ENCODE measurements around the gene STAMBP. TPM values are rescaled to one million over a fixed set of nuclear protein-coding genes. Genes with fewer than 3 reads are reported as not detected.

The STAMBP gene
- polyA plus RNA-seq, 1 experiment: 48.4 TPM

- CTCF ChIA-PET: interaction anchor here (1.3 kb wide), 1 partner anchor 414 kb away, joined by 4 read pairs; no protein-coding TSS in a partner anchor
Measured at GRCh38 chr2:73852020-73852419, 23.3 kb downstream of the STAMBP start.

DNA sequence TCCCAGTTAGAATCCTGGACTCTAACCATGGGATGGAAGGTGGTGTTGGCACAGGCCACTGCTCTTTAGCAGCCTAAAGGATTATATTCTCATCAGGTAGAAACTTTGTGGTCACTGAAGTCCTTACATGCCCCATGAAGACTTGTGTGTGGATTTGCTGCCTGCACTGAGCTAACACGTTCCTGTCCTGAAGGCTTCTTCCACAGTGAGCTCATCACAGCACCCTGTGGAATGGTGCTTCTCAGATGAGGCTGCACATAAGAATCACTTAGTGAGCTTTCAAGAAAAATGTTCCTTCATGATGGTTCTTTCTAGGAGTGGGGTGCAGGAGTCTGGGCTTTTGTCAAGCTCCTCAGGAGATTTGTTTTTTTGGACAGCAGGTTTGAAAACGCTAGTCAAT, 26.8 kb downstream of the STAMBP start:
- POLR2A ChIA-PET: no interaction called here
- H3K4me3 ChIP-seq (ENCODE audit: low read depth, low read length): no peak overlapping the region
- TF ChIP-seq, protein P1, sequence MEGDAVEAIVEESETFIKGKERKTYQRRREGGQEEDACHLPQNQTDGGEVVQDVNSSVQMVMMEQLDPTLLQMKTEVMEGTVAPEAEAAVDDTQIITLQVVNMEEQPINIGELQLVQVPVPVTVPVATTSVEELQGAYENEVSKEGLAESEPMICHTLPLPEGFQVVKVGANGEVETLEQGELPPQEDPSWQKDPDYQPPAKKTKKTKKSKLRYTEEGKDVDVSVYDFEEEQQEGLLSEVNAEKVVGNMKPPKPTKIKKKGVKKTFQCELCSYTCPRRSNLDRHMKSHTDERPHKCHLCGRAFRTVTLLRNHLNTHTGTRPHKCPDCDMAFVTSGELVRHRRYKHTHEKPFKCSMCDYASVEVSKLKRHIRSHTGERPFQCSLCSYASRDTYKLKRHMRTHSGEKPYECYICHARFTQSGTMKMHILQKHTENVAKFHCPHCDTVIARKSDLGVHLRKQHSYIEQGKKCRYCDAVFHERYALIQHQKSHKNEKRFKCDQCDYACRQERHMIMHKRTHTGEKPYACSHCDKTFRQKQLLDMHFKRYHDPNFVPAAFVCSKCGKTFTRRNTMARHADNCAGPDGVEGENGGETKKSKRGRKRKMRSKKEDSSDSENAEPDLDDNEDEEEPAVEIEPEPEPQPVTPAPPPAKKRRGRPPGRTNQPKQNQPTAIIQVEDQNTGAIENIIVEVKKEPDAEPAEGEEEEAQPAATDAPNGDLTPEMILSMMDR (IDR thresholded peaks at IDR 0.05; ENCODE audit: insufficient read depth, low read depth, low read length): no peak
- no peaks in the 10 kb centered on the region for H3K27me3 ChIP-seq (ENCODE audit: control insufficient read depth, insufficient read depth, low read length)
- CTCF ChIA-PET: interaction anchor here (1.0 to 1.3 kb wide), 3 partner anchors 9 to 536 kb away, joined by 3 to 4 read pairs (median 4); no protein-coding TSS in a partner anchor
- DNase-seq (ENCODE audit: low read depth): no peak
- H3K36me3 ChIP-seq (ENCODE audit: control insufficient read depth, insufficient read depth, low read length): peaks cover 6% of the 10 kb centered on the region

More at GRCh38 chr2:73852020-73852419, 23.3 kb downstream of the STAMBP start:
- DNase-seq (ENCODE audit: low read depth): peak; percentile 34
- Histone ChIP-seq H3K27me3 (ENCODE audit: control insufficient read depth, insufficient read depth, low read length) (no peaks in the 10 kb centered on the region), H3K36me3 (ENCODE audit: control insufficient read depth, insufficient read depth, low read length) (peaks cover 9% of the 10 kb centered on the region), H3K4me3 (ENCODE audit: low read depth, low read length) (no peak overlapping the region)
- TF ChIP-seq, protein P1 (IDR thresholded peaks at IDR 0.05; ENCODE audit: insufficient read depth, low read depth, low read length): no peak
- POLR2A ChIA-PET: no interaction called here

GRCh38 chr2:73856214-73856613, 27.5 kb downstream of the STAMBP start:
- TF ChIP-seq, protein P1 (IDR thresholded peaks at IDR 0.05; ENCODE audit: insufficient read depth, low read depth, low read length): no peak
- Histone ChIP-seq H3K4me3 (ENCODE audit: low read depth, low read length) (no peak overlapping the region), H3K27me3 (ENCODE audit: control insufficient read depth, insufficient read depth, low read length) (no peaks in the 10 kb centered on the region), H3K36me3 (ENCODE audit: control insufficient read depth, insufficient read depth, low read length) (peaks cover 6% of the 10 kb centered on the region)
- ChIA-PET CTCF (interaction anchor here (1.0 kb wide), 1 partner anchor 535 kb away, joined by 3 read pairs; no protein-coding TSS in a partner anchor), POLR2A (no interaction called here)
- peak; percentile 32 for DNase-seq (ENCODE audit: low read depth)

DNA sequence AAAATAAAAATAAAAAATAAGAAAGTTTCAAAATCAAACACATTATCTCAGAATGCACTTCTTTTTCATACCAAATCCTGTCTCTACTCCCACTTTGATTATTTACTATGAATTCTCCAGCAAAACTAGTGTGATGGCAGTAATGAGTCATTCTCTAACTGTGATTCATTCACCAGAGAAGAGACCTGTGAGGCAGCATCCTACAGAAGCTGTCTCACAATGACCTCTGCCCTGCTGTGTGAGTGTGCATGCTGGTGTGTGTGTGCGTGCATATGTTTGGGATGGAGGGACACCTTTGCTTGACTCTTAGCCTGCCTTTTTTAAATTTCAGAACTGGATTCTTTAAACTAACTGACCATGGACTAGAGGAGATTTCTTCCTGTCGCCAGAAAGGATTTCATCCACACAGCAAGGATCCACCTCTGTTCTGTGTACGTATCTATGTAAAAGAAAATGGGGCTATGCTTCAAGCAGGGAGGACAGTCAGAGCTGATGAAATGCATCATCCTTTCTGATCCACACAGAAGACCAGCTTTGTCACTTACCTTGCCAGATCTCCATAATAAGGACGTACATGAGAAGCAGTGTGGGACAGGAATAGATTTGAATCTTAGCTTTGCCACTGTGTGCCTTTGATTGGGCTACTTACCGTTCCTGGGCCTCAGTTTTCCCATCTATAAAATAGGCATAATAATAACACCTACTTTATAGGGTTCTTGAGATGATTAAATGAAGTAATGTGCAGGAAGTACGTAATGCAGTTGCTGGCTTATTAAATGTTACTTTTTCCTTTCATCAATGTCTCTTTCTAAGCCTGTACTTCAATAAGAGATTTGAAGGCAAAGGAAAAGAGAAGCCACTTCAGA, 31.2 kb downstream of the STAMBP start:
- Histone ChIP-seq H3K27me3 (ENCODE audit: control insufficient read depth, insufficient read depth, low read length) (no peaks in the 10 kb centered on the region), H3K36me3 (ENCODE audit: control insufficient read depth, insufficient read depth, low read length) (peaks cover 5% of the 10 kb centered on the region), H3K4me3 (ENCODE audit: low read depth, low read length) (no peak overlapping the region)
- TF ChIP-seq, protein P1 (IDR thresholded peaks at IDR 0.05; ENCODE audit: insufficient read depth, low read depth, low read length): no peak
- CTCF ChIA-PET: interaction anchor here (0.8 kb wide), 1 partner anchor 291 kb away, joined by 3 read pairs; no protein-coding TSS in a partner anchor
- DNase-seq (ENCODE audit: low read depth): no peak
- POLR2A ChIA-PET: no interaction called here

DNA sequence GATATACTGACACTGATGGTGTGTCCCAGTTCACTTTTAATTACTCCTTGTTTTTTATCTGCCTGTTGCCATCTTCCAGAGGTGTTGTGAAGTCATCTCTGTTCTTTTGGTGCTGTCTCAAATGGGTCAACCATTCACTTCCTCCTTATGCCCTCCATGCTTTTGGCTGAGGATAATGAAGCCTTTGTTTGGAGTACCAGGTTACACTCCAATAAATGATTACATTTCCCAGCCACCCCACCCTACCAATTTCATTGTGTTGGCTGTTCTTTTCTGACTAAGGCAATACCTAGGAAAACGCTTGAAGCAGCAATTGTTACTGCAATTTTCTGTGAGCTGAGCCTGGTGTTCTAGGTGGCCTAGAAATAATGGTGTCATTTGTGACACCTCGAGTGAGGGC, 34.2 kb downstream of the STAMBP start:
- no peak for DNase-seq (ENCODE audit: low read depth)
- Histone ChIP-seq H3K36me3 (ENCODE audit: control insufficient read depth, insufficient read depth, low read length) (peaks cover 5% of the 10 kb centered on the region), H3K4me3 (ENCODE audit: low read depth, low read length) (no peak overlapping the region), H3K27me3 (ENCODE audit: control insufficient read depth, insufficient read depth, low read length) (no peaks in the 10 kb centered on the region)
- TF ChIP-seq, protein P1 (IDR thresholded peaks at IDR 0.05; ENCODE audit: insufficient read depth, low read depth, low read length): no peak
- CTCF ChIA-PET: interaction anchor here (1.4 kb wide), 1 partner anchor 39 kb away, joined by 3 read pairs; no protein-coding TSS in a partner anchor
- POLR2A ChIA-PET: no interaction called here
